ENCODE results near the gene NRXN3. TPM values are rescaled to one million over a fixed set of nuclear protein-coding genes. Genes with fewer than 3 reads are reported as not detected.

The NRXN3 gene
- total RNA-seq, 2 experiments from 2014 or later, result not detected

GRCh38 chr14:79074510-79074909 lies 904.3 kb downstream of the NRXN3 start:
- ChIA-PET POLR2A (no interaction called here), CTCF (no interaction called here)
- Mint-ChIP-seq H3K4me3 (no peak overlapping the region), H3K36me3 (ENCODE audit: low read depth) (no peaks in the 10 kb centered on the region), H3K27me3 (no peaks in the 10 kb centered on the region), H3K4me1 (no peaks in the 10 kb centered on the region), H3K9me3 (no peaks in the 10 kb centered on the region), H3K27ac (no peak overlapping the region)
- DNase-seq, result no peak

GRCh38 chr14:79076428-79076827 lies 906.3 kb downstream of the NRXN3 start:
- Mint-ChIP-seq H3K27ac (no peak overlapping the region), H3K4me1 (no peaks in the 10 kb centered on the region)
- POLR2A ChIA-PET, result no interaction called here

GRCh38 chr14:79077096-79077495 lies 906.9 kb downstream of the NRXN3 start:
- no peaks in the 10 kb centered on the region for H3K27me3 Mint-ChIP-seq
- no peak overlapping the region for H3K4me3 Mint-ChIP-seq
- POLR2A ChIA-PET, result no interaction called here
- H3K36me3 Mint-ChIP-seq (ENCODE audit: low read depth), result no peaks in the 10 kb centered on the region
- no peaks in the 10 kb centered on the region for H3K9me3 Mint-ChIP-seq
- no peak for DNase-seq
- no peak overlapping the region for H3K27ac Mint-ChIP-seq
- H3K4me1 Mint-ChIP-seq, result no peaks in the 10 kb centered on the region
- CTCF ChIA-PET, result no interaction called here

More at GRCh38 chr14:79076428-79076827, 906.3 kb downstream of the NRXN3 start:
- Mint-ChIP-seq H3K4me3 (no peak overlapping the region), H3K9me3 (no peaks in the 10 kb centered on the region), H3K27me3 (no peaks in the 10 kb centered on the region), H3K36me3 (ENCODE audit: low read depth) (no peaks in the 10 kb centered on the region)
- CTCF ChIA-PET, result no interaction called here
- no peak for DNase-seq

- no peak overlapping the region for H3K4me3 Mint-ChIP-seq
- POLR2A ChIA-PET, result no interaction called here
- H3K36me3 Mint-ChIP-seq (ENCODE audit: low read depth), result no peaks in the 10 kb centered on the region
- H3K9me3 Mint-ChIP-seq, result no peaks in the 10 kb centered on the region
- CTCF ChIA-PET, result no interaction called here
- DNase-seq, result no peak
- H3K4me1 Mint-ChIP-seq, result no peaks in the 10 kb centered on the region
- no peak overlapping the region for H3K27ac Mint-ChIP-seq
- no peaks in the 10 kb centered on the region for H3K27me3 Mint-ChIP-seq
Observed at GRCh38 chr14:79080040-79080439, 909.9 kb downstream of the NRXN3 start.

GRCh38 chr14:79082883-79083282 lies 912.7 kb downstream of the NRXN3 start:
- Mint-ChIP-seq H3K36me3 (ENCODE audit: low read depth) (no peaks in the 10 kb centered on the region), H3K27me3 (no peaks in the 10 kb centered on the region), H3K9me3 (no peaks in the 10 kb centered on the region), H3K4me1 (no peaks in the 10 kb centered on the region), H3K27ac (no peak overlapping the region), H3K4me3 (no peak overlapping the region)
- CTCF ChIA-PET, result interaction anchor here (0.6 kb wide), 1 partner anchor 14 kb away, joined by 3 read pairs; no protein-coding TSS in a partner anchor
- POLR2A ChIA-PET, result no interaction called here
- DNase-seq, result no peak

- Mint-ChIP-seq H3K4me1 (no peaks in the 10 kb centered on the region), H3K4me3 (no peak overlapping the region), H3K9me3 (no peaks in the 10 kb centered on the region), H3K27me3 (no peaks in the 10 kb centered on the region), H3K27ac (no peak overlapping the region), H3K36me3 (ENCODE audit: low read depth) (no peaks in the 10 kb centered on the region)
- DNase-seq, result no peak
- ChIA-PET CTCF (no interaction called here), POLR2A (no interaction called here)
Observed at GRCh38 chr14:79083356-79083755, 913.2 kb downstream of the NRXN3 start.

- Mint-ChIP-seq H3K4me1 (no peaks in the 10 kb centered on the region), H3K4me3 (no peak overlapping the region), H3K27me3 (no peaks in the 10 kb centered on the region), H3K27ac (no peak overlapping the region), H3K9me3 (no peaks in the 10 kb centered on the region), H3K36me3 (ENCODE audit: low read depth) (no peaks in the 10 kb centered on the region)
- no peak for DNase-seq
- ChIA-PET POLR2A (no interaction called here), CTCF (no interaction called here)
Observed at GRCh38 chr14:79084861-79085260, 914.7 kb downstream of the NRXN3 start.

GRCh38 chr14:79089576-79089975 lies 919.4 kb downstream of the NRXN3 start:
- no peaks in the 10 kb centered on the region for H3K9me3 Mint-ChIP-seq
- POLR2A ChIA-PET, result no interaction called here
- no peak overlapping the region for H3K4me3 Mint-ChIP-seq
- H3K27me3 Mint-ChIP-seq, result no peaks in the 10 kb centered on the region
- no peaks in the 10 kb centered on the region for H3K4me1 Mint-ChIP-seq
- DNase-seq, result no peak
- H3K27ac Mint-ChIP-seq, result no peak overlapping the region
- CTCF ChIA-PET, result no interaction called here
- H3K36me3 Mint-ChIP-seq (ENCODE audit: low read depth), result no peaks in the 10 kb centered on the region

GRCh38 chr14:79090641-79091180 lies 920.5 kb downstream of the NRXN3 start:
- H3K9me3 Mint-ChIP-seq, result no peaks in the 10 kb centered on the region
- H3K4me1 Mint-ChIP-seq, result no peaks in the 10 kb centered on the region
- no peak for DNase-seq
- no peaks in the 10 kb centered on the region for H3K36me3 Mint-ChIP-seq (ENCODE audit: low read depth)
- ChIA-PET CTCF (no interaction called here), POLR2A (no interaction called here)
- H3K4me3 Mint-ChIP-seq, result no peak overlapping the region
- no peak overlapping the region for H3K27ac Mint-ChIP-seq
- no peaks in the 10 kb centered on the region for H3K27me3 Mint-ChIP-seq

- Mint-ChIP-seq H3K36me3 (ENCODE audit: low read depth) (no peaks in the 10 kb centered on the region), H3K4me1 (no peaks in the 10 kb centered on the region), H3K27ac (no peak overlapping the region), H3K27me3 (no peaks in the 10 kb centered on the region), H3K4me3 (no peak overlapping the region), H3K9me3 (no peaks in the 10 kb centered on the region)
- DNase-seq, result no peak
- POLR2A ChIA-PET, result no interaction called here
- CTCF ChIA-PET, result no interaction called here
Observed at GRCh38 chr14:79091381-79091963, 921.3 kb downstream of the NRXN3 start.

- Mint-ChIP-seq H3K36me3 (ENCODE audit: low read depth) (no peaks in the 10 kb centered on the region), H3K9me3 (no peaks in the 10 kb centered on the region), H3K4me3 (no peak overlapping the region), H3K27me3 (no peaks in the 10 kb centered on the region), H3K4me1 (no peaks in the 10 kb centered on the region), H3K27ac (no peak overlapping the region)
- CTCF ChIA-PET, result no interaction called here
- POLR2A ChIA-PET, result no interaction called here
- DNase-seq, result no peak
Observed at GRCh38 chr14:79093531-79093930, 923.4 kb downstream of the NRXN3 start.

- CTCF ChIA-PET, result interaction anchor here (0.7 kb wide), 1 partner anchor 759 kb away, joined by 3 read pairs; no protein-coding TSS in a partner anchor
Observed at GRCh38 chr14:79094951-79095350, 924.8 kb downstream of the NRXN3 start.

GRCh38 chr14:79096811-79097210 lies 926.6 kb downstream of the NRXN3 start:
- DNase-seq, result no peak

More at GRCh38 chr14:79094951-79095350, 924.8 kb downstream of the NRXN3 start:
- POLR2A ChIA-PET, result no interaction called here
- no peak for DNase-seq
- Mint-ChIP-seq H3K4me3 (no peak overlapping the region), H3K9me3 (no peaks in the 10 kb centered on the region), H3K27me3 (no peaks in the 10 kb centered on the region), H3K27ac (no peak overlapping the region), H3K36me3 (ENCODE audit: low read depth) (no peaks in the 10 kb centered on the region), H3K4me1 (no peaks in the 10 kb centered on the region)

GRCh38 chr14:79098324-79098723 lies 928.2 kb downstream of the NRXN3 start:
- no peak overlapping the region for H3K4me3 Mint-ChIP-seq
- CTCF ChIA-PET, result no interaction called here
- POLR2A ChIA-PET, result no interaction called here
- H3K27ac Mint-ChIP-seq, result no peak overlapping the region
- no peak for DNase-seq
- H3K27me3 Mint-ChIP-seq, result no peaks in the 10 kb centered on the region
- no peaks in the 10 kb centered on the region for H3K9me3 Mint-ChIP-seq
- H3K4me1 Mint-ChIP-seq, result no peaks in the 10 kb centered on the region
- H3K36me3 Mint-ChIP-seq (ENCODE audit: low read depth), result no peaks in the 10 kb centered on the region

More at GRCh38 chr14:79096811-79097210, 926.6 kb downstream of the NRXN3 start:
- Mint-ChIP-seq H3K36me3 (ENCODE audit: low read depth) (no peaks in the 10 kb centered on the region), H3K4me3 (no peak overlapping the region), H3K27ac (no peak overlapping the region), H3K9me3 (no peaks in the 10 kb centered on the region), H3K4me1 (no peaks in the 10 kb centered on the region), H3K27me3 (no peaks in the 10 kb centered on the region)
- POLR2A ChIA-PET, result no interaction called here
- CTCF ChIA-PET, result interaction anchor here (0.6 kb wide), 1 partner anchor 14 kb away, joined by 3 read pairs; no protein-coding TSS in a partner anchor
